Activated B cell treated with CpG ODN at 0.5 μM for 24 hours (primary cell): ENCODE data around the gene CRYGC. TPM values are rescaled to one million over a fixed set of nuclear protein-coding genes. Genes with fewer than 3 reads are reported as not detected.
A peak's percentile ranks its signal among the peaks of the same experiment; 100 is the strongest.
"Not testable (repeated sequence)": the region's sequence is repeated elsewhere in the genome, so short reads cannot be mapped to it uniquely, and the experiment has no call there.

Source experiments
- ATAC-seq: fragments of 200-7000 bp; cut with Tn5 transposase; one replicate; pipeline ENCODE4 v1.10.0; 2021; ENCODE audit warnings: low read depth, mild to moderate bottlenecking, moderate library complexity
- CTCF ChIA-PET: fragments of 350-600 bp; sonication (Branson Sonifier 250); formaldehyde crosslinking; loops from one replicate; lab custom pipeline; 2021; ENCODE audit warnings: antibody characterized with exemption; lab: Charles Lee
- POLR2A ChIA-PET: fragments of 350-600 bp; sonication (Branson Sonifier 250); formaldehyde crosslinking; loops from one replicate; lab custom pipeline; 2021; ENCODE audit warnings: antibody characterized with exemption; lab: Charles Lee
- DNase-seq: peaks from one replicate; pipeline ENCODE4 v3.0.0; 2022
- H3K27ac Mint-ChIP-seq: one replicate; pipeline ENCODE4 v1.8.0; 2020; ENCODE audit warnings: mixed read lengths
- H3K27me3 Mint-ChIP-seq: one replicate; pipeline ENCODE4 v1.8.0; 2021; ENCODE audit warnings: mixed read lengths
- H3K36me3 Mint-ChIP-seq: one replicate; pipeline ENCODE4 v1.8.0; 2021; ENCODE audit warnings: low read depth, mixed read lengths
- H3K4me1 Mint-ChIP-seq: one replicate; pipeline ENCODE4 v1.8.0; 2021; ENCODE audit warnings: mixed read lengths
- H3K4me3 Mint-ChIP-seq: one replicate; pipeline ENCODE4 v1.8.0; 2020; ENCODE audit warnings: mild to moderate bottlenecking, mixed read lengths
- H3K9me3 Mint-ChIP-seq: one replicate; pipeline ENCODE4 v1.8.0; 2020; ENCODE audit warnings: mixed read lengths
- intact Hi-C: fragments of 100-400 bp; cut with micrococcal nuclease; formaldehyde crosslinking; loops from one replicate; pipeline ENCODE4 v1.15.1; 2024
- total RNA-seq: library from RNA; stranded (reverse); gene quantifications from 2 replicates; pipeline ENCODE4 v1.2.3, GENCODE V29; 2022
- TF ChIP-seq, protein P1 (sequence below): fragments of 200-600 bp; IDR thresholded peaks from one replicate; pipeline ENCODE4 v1.8.0; 2022; ENCODE audit warnings: antibody characterized with exemption, mild to moderate bottlenecking

CRYGC gene
- total RNA-seq, 1 donor from 2014 or later = not detected

DNA sequence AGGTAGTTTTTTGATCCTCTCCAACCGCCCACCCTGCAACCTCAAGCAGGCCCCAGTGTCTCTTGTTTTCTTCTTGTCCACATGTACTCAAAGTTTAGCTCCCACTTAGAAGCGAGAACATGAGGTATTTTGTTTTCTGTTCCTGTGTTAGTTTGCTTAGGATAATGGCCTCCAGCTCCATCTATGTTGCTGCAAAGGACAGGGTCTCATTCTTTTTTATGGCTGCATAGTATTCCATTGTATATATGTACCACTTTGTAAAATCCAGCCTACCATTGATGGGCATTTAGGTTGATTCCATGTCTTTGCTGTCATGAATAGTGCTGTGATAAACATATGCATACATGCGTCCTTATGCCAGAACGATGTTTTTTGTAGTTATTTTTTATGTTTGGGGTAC lies 2.5 kb downstream of the CRYGC start:
- no peak for DNase-seq
- ChIA-PET POLR2A (no interaction called here), CTCF (no interaction called here)
- TF ChIP-seq, protein P1, sequence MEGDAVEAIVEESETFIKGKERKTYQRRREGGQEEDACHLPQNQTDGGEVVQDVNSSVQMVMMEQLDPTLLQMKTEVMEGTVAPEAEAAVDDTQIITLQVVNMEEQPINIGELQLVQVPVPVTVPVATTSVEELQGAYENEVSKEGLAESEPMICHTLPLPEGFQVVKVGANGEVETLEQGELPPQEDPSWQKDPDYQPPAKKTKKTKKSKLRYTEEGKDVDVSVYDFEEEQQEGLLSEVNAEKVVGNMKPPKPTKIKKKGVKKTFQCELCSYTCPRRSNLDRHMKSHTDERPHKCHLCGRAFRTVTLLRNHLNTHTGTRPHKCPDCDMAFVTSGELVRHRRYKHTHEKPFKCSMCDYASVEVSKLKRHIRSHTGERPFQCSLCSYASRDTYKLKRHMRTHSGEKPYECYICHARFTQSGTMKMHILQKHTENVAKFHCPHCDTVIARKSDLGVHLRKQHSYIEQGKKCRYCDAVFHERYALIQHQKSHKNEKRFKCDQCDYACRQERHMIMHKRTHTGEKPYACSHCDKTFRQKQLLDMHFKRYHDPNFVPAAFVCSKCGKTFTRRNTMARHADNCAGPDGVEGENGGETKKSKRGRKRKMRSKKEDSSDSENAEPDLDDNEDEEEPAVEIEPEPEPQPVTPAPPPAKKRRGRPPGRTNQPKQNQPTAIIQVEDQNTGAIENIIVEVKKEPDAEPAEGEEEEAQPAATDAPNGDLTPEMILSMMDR = no peak
- intact Hi-C loops = no loop called here
- Mint-ChIP-seq H3K9me3 (no peaks in the 10 kb centered on the region), H3K36me3 (no peaks in the 10 kb centered on the region), H3K4me1 (peaks cover 10% of the 10 kb centered on the region), H3K4me3 (no peak overlapping the region), H3K27ac (no peak overlapping the region), H3K27me3 (peaks cover 22% of the 10 kb centered on the region)
- no peak for ATAC-seq

GRCh38 chr2:208125251-208125650 lies 4.4 kb downstream of the CRYGC start:
- no peaks in the 10 kb centered on the region for H3K36me3 Mint-ChIP-seq
- no peak for DNase-seq
- no peaks in the 10 kb centered on the region for H3K9me3 Mint-ChIP-seq
- ChIA-PET CTCF (no interaction called here), POLR2A (no interaction called here)
- H3K4me3 Mint-ChIP-seq = no peak overlapping the region
- H3K4me1 Mint-ChIP-seq = peaks cover 10% of the 10 kb centered on the region
- H3K27me3 Mint-ChIP-seq = peaks cover 24% of the 10 kb centered on the region
- intact Hi-C loops = no loop called here
- no peak for ATAC-seq
- H3K27ac Mint-ChIP-seq = no peak overlapping the region
- TF ChIP-seq, protein P1 = no peak

- POLR2A ChIA-PET, H3K36me3 Mint-ChIP-seq, DNase-seq, ATAC-seq, intact Hi-C loops, H3K4me1 Mint-ChIP-seq, CTCF ChIA-PET, H3K9me3 Mint-ChIP-seq, H3K27ac Mint-ChIP-seq: not testable (repeated sequence)
- Mint-ChIP-seq H3K4me3 (peak within 1 kb of the TSS; percentile 35), H3K27me3 (peaks cover 24% of the 10 kb centered on the region)
These were observed 5.5 kb downstream of the CRYGC start, which contains the start of gene CRYGD for GRCh38 chr2:208124013-208124715. CRYGD (minus strand) TSS chr2:208124524; CDS start chr2:208124473, 51 bp downstream.

DNA sequence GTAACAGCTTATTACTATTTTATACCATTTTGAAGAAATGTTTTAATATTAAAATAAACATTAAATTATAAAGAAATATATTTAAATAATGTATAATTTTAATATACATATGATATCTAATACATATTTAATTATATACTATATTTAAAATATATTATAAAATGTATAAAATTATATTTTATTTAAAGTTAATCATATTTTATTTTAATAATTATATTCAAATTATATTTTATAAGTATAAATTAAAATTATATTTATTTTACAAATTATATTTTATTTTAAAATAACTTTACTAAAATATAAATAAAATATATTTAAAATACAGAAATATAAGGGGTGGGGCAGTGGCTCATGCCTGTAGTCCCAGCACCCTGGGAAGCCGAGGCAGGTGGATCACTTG lies 7.4 kb downstream of the CRYGC start:
- Mint-ChIP-seq H3K4me1 (peaks cover 10% of the 10 kb centered on the region), H3K27me3 (peaks cover 21% of the 10 kb centered on the region), H3K27ac (no peak overlapping the region), H3K9me3 (no peaks in the 10 kb centered on the region), H3K36me3 (no peaks in the 10 kb centered on the region), H3K4me3 (no peak overlapping the region)
- TF ChIP-seq, protein P1 = no peak
- intact Hi-C loops = no loop called here
- no peak for DNase-seq
- ChIA-PET CTCF (no interaction called here), POLR2A (no interaction called here)
- ATAC-seq = no peak

- DNase-seq (no peak), ATAC-seq (no peak)
- TF ChIP-seq, protein P1 = no peak
- H3K9me3 Mint-ChIP-seq = no peaks in the 10 kb centered on the region
- no peak overlapping the region for H3K27ac Mint-ChIP-seq
- CTCF ChIA-PET = no interaction called here
- intact Hi-C loops = no loop called here
- H3K27me3 Mint-ChIP-seq = peaks cover 6% of the 10 kb centered on the region
- POLR2A ChIA-PET = no interaction called here
- no peak overlapping the region for H3K4me3 Mint-ChIP-seq
- H3K4me1 Mint-ChIP-seq = peaks cover 3% of the 10 kb centered on the region
- H3K36me3 Mint-ChIP-seq = no peaks in the 10 kb centered on the region
These were observed 10.7 kb downstream of the CRYGC start for GRCh38 chr2:208118918-208119317.

DNA sequence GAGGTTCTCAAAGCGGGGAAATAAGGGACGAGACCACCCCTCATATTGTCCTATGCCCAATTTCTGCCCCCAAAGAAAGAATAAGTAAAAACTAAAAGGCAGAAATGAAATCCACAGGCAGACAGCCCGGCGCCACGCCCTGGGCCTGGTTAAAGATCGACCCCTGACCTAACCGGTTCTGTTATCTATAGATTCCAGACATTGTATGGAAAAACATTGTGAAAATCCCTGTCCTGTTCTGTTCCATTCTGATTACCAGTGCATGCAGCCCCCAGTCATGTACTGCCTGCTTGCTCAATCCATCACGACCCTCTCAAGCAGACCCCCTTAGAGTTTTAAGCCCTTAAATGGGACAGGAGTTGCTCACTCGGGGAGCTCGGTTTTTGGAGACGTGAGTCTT lies 12.2 kb downstream of the CRYGC start:
- ATAC-seq, intact Hi-C loops, POLR2A ChIA-PET, CTCF ChIA-PET, H3K27ac Mint-ChIP-seq, H3K4me1 Mint-ChIP-seq, H3K9me3 Mint-ChIP-seq, H3K4me3 Mint-ChIP-seq, H3K36me3 Mint-ChIP-seq, H3K27me3 Mint-ChIP-seq, DNase-seq: not testable (repeated sequence)
